Tibial nerve (tissue), 4 donors: Measurements from ENCODE around the gene CATSPERZ. TPM values are rescaled to one million over a fixed set of nuclear protein-coding genes. Genes with fewer than 3 reads are reported as not detected.

Experiments used
- DNase-seq, 2 donors: peaks; one replicate each; pipeline ENCODE4 v3.0.0-alpha.2; 2019; ENCODE audit warnings: low spot score in 2 of 2
- H3K27ac ChIP-seq, 4 donors: fragments of 200-600 bp; sonication (generic) in 3 of 4; one replicate each; pipeline ENCODE4 v1.5.1; 2017 to 2019; ENCODE audit warnings: mild to moderate bottlenecking in 1 of 4
- H3K27me3 ChIP-seq, 2 donors: fragments of 200-600 bp; sonication (generic) in 1 of 2; one replicate each; pipeline versions ENCODE4 v1.5.1 to v1.6.0; 2017 to 2019
- H3K36me3 ChIP-seq, 3 donors: fragments of 200-600 bp; sonication (generic); one replicate each; pipeline ENCODE4 v1.5.1; 2018 to 2019
- H3K4me1 ChIP-seq, 4 donors: fragments of 200-600 bp; sonication (generic) in 3 of 4; one replicate each; pipeline ENCODE4 v1.5.1; 2017 to 2019
- H3K4me3 ChIP-seq, 4 donors: fragments of 200-600 bp; sonication (generic) in 3 of 4; one replicate each; pipeline ENCODE4 v1.5.1; 2017 to 2019; ENCODE audit warnings: mild to moderate bottlenecking in 1 of 4, moderate library complexity in 1 of 4
- H3K9me3 ChIP-seq, 4 donors: fragments of 200-600 bp; sonication (generic) in 3 of 4; one replicate each; pipeline ENCODE4 v1.5.1; 2017 to 2019
- CTCF ChIP-seq, 5 experiments: fragments of 200-600 bp in 3 of 5; fragments of 450-650 bp in 2 of 5; sonication (generic) in 3 of 5; IDR thresholded peaks; one replicate each; pipeline ENCODE4 v1.5.1; 2016 to 2019; ENCODE audit warnings: antibody characterized with exemption in 5 of 5, mild to moderate bottlenecking in 3 of 5, moderate library complexity in 2 of 5
- EP300 ChIP-seq, 2 donors: sonication (generic); formaldehyde crosslinking; IDR thresholded peaks; one replicate each; pipeline ENCODE4 v1.6.1; 2017; ENCODE audit warnings: antibody characterized with exemption in 2 of 2, mild to moderate bottlenecking in 1 of 2
- POLR2A ChIP-seq, 2 donors: fragments of 450-650 bp; IDR thresholded peaks; one replicate each; pipeline ENCODE4 v1.6.1; 2017; ENCODE audit warnings: antibody characterized with exemption in 2 of 2, mild to moderate bottlenecking in 2 of 2, moderate library complexity in 2 of 2
- WGBS, 2 donors: methylation state at CpG; one replicate each; pipeline ENCODE4 v1.1.5; 2018; 5-methylcytosine and 5-hydroxymethylcytosine counted together
- total RNA-seq, 4 donors: library from RNA; depleted of rRNA; stranded (reverse); fragments of >200 nt; gene quantifications; one replicate each; pipeline ENCODE4 v1.1.0, GENCODE V29; 2016

The CATSPERZ gene
- total RNA-seq, 4 donors from 2014 or later, result not detected

- DNase-seq, result no peak
- Histone ChIP-seq H3K36me3 (peaks cover 0 to 34% (median 11%) of the 10 kb centered on the region in 3 donors), H3K27ac (no peak overlapping the region), H3K4me1 (peaks cover 0 to 16% (median 2%) of the 10 kb centered on the region in 4 donors), H3K27me3 (no peaks in the 10 kb centered on the region), H3K4me3 (no peak overlapping the region), H3K9me3 (peaks cover 0 to 5% (median 0%) of the 10 kb centered on the region in 4 donors)
- 80% methylated on average over 11 of the region's 11 CpGs for WGBS, 2 donors
- TF ChIP-seq CTCF (IDR thresholded peaks at IDR 0.05), result no peak
- TF ChIP-seq POLR2A (IDR thresholded peaks at IDR 0.05), result no peak
- TF ChIP-seq EP300 (IDR thresholded peaks at IDR 0.05), result no peak
Observed at GRCh38 chr11:64324692-64325469, 24.7 kb downstream of the CATSPERZ start.

DNA sequence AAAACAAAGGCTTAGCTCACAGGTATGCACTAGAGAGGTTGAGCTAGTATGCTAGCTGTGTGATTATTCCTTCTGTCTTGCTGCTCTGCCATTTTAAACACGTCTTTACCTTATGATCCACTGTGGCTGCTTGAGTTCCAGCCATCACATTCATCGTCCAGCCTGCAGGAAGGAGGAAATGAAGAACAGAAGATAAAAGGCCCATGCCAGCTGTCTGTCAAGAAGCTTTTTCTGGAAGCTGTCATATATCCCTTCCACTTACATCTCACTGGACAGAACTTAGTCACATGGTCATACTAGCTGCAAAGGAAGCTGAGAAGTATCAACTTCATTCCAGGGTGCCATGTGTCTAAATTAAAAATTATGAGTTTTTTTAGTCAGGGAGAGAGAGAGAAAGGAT is 27.2 kb downstream of the CATSPERZ start:
- no peak for TF ChIP-seq EP300 (IDR thresholded peaks at IDR 0.05)
- DNase-seq, result no peak
- Histone ChIP-seq H3K27ac (no peak overlapping the region), H3K9me3 (peaks cover 0 to 5% (median 0%) of the 10 kb centered on the region in 4 donors), H3K4me1 (peaks cover 0 to 32% (median 10%) of the 10 kb centered on the region in 4 donors), H3K27me3 (no peaks in the 10 kb centered on the region), H3K36me3 (peaks cover 0 to 11% (median 0%) of the 10 kb centered on the region in 3 donors), H3K4me3 (no peak overlapping the region)
- WGBS, 2 donors, result 91 to 94% methylated on average over 2 of the region's 2 CpGs

DNA sequence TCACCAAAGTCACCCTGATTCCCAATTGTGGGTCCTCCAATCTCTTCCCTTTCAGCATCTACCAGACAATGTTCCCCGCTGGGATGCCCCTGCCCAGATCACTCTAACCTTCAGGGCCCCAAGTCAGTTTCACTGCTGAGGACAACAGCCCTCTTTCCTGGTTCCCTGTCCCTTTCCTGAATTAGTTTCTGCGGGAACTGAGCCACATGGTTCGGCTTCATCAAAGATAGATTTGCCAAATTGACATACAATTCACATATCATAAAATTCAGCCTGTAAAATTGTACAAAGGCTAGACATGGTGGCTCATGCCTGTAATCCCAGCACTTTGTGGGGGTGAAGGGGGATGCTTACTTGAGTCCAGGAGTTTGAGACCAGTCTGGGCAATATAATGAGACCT is 27.8 kb downstream of the CATSPERZ start:
- Histone ChIP-seq H3K4me3 (no peak overlapping the region), H3K9me3 (peaks cover 0 to 5% (median 0%) of the 10 kb centered on the region in 4 donors), H3K27me3 (no peaks in the 10 kb centered on the region), H3K36me3 (peaks cover 0 to 5% (median 0%) of the 10 kb centered on the region in 3 donors), H3K4me1 (peaks cover 0 to 30% (median 11%) of the 10 kb centered on the region in 4 donors), H3K27ac (no peak overlapping the region)
- 77 to 86% methylated on average over 3 of the region's 3 CpGs for WGBS, 2 donors
- no peak for TF ChIP-seq POLR2A (IDR thresholded peaks at IDR 0.05)
- DNase-seq, result no peak

DNA sequence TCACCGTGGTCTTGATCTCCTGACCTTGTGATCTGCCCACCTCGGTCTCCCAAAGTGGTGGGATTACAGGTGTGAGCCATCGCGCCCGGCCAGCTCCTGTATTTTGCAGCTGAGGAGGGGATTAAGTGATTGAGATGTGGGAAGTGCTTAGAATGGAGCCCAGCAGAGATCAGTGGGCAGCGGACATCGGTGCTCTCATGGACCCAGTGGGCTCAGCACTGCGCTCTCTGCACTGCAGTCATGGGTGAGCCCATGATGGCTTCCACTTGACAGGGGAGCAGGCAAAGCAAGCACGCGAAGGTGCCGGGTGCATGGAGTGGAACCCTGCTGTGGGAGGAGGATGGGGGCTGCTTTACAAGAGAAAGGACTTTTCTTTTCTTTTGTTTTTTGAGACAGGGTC is 30.7 kb downstream of the CATSPERZ start:
- WGBS, 2 donors, result 75 to 80% methylated on average over 11 of the region's 11 CpGs
- no peaks in the 10 kb centered on the region for H3K36me3 ChIP-seq
- H3K27ac ChIP-seq, result no peak overlapping the region
- H3K4me3 ChIP-seq, result no peak overlapping the region
- TF ChIP-seq POLR2A (IDR thresholded peaks at IDR 0.05) (no peak), EP300 (IDR thresholded peaks at IDR 0.05) (no peak), CTCF (IDR thresholded peaks at IDR 0.05) (no peak)
- H3K9me3 ChIP-seq, result peaks cover 0 to 5% (median 0%) of the 10 kb centered on the region in 4 donors
- no peak for DNase-seq
- peaks cover 0 to 30% (median 11%) of the 10 kb centered on the region in 4 donors for H3K4me1 ChIP-seq
- no peaks in the 10 kb centered on the region for H3K27me3 ChIP-seq

- DNase-seq, result peak in 1 of 2 donors; percentile 42
- Histone ChIP-seq H3K27me3 (no peaks in the 10 kb centered on the region), H3K4me3 (no peak overlapping the region), H3K4me1 (peaks cover 0 to 30% (median 11%) of the 10 kb centered on the region in 4 donors), H3K27ac (no peak overlapping the region), H3K9me3 (peaks cover 0 to 5% (median 0%) of the 10 kb centered on the region in 4 donors), H3K36me3 (no peaks in the 10 kb centered on the region)
- WGBS, 2 donors, result 28 to 29% methylated on average over 11 to 12 of the region's 20 CpGs
- TF ChIP-seq POLR2A (IDR thresholded peaks at IDR 0.05) (no peak), CTCF (IDR thresholded peaks at IDR 0.05) (peak; percentile 17 to 45 (median 28))
Observed at GRCh38 chr11:64331569-64332371, 31.6 kb downstream of the CATSPERZ start.

- H3K27ac ChIP-seq, result no peak overlapping the region
- peaks cover 0 to 30% (median 11%) of the 10 kb centered on the region in 4 donors for H3K4me1 ChIP-seq
- 88 to 89% methylated on average over 8 of the region's 8 CpGs for WGBS, 2 donors
- no peaks in the 10 kb centered on the region for H3K9me3 ChIP-seq
- TF ChIP-seq EP300 (IDR thresholded peaks at IDR 0.05), result no peak
- TF ChIP-seq CTCF (IDR thresholded peaks at IDR 0.05), result no peak
- TF ChIP-seq POLR2A (IDR thresholded peaks at IDR 0.05), result no peak
- no peak for DNase-seq
- H3K4me3 ChIP-seq, result no peak overlapping the region
- H3K36me3 ChIP-seq, result no peaks in the 10 kb centered on the region
- no peaks in the 10 kb centered on the region for H3K27me3 ChIP-seq
Observed at GRCh38 chr11:64333556-64333955, 33.4 kb downstream of the CATSPERZ start.
